ENCODE data around the gene TMC2.

DNA sequence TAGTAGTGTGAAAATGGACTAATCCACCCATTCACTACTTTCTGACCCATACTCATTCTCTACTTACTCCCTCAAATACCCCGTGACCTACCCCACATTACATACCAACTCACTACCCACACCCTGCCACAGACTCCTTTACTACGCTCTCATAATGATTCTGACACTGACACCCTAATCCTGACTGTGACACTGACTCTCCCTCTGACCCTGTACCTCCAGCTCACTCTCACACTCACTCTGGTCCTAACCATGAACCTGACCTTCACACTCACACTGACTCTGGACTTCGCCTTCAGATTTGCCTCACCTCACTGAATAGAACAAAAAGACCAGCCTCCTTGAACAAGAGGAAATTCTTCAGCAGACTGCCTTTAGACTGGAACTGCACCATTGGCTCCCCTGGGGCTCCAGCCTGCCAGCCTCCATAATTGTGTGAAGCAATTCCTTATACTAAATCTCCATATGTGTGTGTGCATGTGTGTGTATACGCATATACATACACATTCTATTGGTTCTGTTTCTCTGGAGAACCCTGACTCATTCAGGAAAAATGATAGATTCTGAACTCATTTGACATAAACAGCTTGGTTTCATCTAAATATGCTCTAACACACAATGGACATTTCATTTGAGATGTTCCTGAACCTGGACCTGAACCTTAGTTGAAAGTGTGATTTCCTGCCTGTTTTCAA lies 17.1 kb upstream of the TMC2 start:
- TF ChIP-seq, protein P1, sequence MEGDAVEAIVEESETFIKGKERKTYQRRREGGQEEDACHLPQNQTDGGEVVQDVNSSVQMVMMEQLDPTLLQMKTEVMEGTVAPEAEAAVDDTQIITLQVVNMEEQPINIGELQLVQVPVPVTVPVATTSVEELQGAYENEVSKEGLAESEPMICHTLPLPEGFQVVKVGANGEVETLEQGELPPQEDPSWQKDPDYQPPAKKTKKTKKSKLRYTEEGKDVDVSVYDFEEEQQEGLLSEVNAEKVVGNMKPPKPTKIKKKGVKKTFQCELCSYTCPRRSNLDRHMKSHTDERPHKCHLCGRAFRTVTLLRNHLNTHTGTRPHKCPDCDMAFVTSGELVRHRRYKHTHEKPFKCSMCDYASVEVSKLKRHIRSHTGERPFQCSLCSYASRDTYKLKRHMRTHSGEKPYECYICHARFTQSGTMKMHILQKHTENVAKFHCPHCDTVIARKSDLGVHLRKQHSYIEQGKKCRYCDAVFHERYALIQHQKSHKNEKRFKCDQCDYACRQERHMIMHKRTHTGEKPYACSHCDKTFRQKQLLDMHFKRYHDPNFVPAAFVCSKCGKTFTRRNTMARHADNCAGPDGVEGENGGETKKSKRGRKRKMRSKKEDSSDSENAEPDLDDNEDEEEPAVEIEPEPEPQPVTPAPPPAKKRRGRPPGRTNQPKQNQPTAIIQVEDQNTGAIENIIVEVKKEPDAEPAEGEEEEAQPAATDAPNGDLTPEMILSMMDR (IDR thresholded peaks at IDR 0.05): no peak
- TF ChIP-seq POLR2A (IDR thresholded peaks at IDR 0.05): no peak

Measured in Peyer's patch (tissue), 4 donors.